ENCODE results near the gene CHPF.

The CHPF gene

GRCh38 chr2:219495531-219496122 is 48.0 kb downstream of the CHPF start:
- no peak for ATAC-seq

DNA sequence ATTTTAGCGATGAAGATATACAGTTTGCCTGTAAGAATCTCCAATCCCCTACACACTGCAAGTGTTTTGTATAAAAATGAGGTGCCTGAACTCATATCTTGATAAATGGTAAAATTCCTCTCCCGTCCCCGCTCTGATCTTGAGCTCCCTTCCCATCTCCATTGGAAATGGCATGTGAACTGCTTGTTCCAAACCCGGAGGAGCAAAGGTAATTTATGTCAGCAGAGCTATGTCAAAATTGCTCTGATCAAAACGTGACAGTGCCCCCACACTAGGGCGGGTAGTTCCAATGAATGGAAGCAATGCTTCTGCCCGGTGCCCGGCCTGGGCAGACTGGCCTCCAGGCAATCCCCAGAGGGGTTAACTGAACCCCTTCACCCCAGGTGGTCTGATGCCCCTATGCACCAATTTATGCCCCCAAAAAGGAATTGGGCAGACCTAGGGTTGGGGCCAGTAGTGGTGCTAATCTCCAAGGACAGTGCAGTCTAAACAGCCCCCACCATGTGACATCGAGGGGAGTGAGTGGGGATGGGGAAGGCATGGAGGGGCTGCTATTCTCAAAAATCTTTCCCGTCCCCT is 48.6 kb downstream of the CHPF start:
- ATAC-seq: no peak

GRCh38 chr2:219493086-219493485 is 50.5 kb downstream of the CHPF start:
- ATAC-seq: no peak

- no peak for ATAC-seq
Measured at GRCh38 chr2:219492575-219492974, 51.0 kb downstream of the CHPF start.

- ATAC-seq: no peak
Measured at GRCh38 chr2:219491278-219491963, 52.2 kb downstream of the CHPF start.

DNA sequence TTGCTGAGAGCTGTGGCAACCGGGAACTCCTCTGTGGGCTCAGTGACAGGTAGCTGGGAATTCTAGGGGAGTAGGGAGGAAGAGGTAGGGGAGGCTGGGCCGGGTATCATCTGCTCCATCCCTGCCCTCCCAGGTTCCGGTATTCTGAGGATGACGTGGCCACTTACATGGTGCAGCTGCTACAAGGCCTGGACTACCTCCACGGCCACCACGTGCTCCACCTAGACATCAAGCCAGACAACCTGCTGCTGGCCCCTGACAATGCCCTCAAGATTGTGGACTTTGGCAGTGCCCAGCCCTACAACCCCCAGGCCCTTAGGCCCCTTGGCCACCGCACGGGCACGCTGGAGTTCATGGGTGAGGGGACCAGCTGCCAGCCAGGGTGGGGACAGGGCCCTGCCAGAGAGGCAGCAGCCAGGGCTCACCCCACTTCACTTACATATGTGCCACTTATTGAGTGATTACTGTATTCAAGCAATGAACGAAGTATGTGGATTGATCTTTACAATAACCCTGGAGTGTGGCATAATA is 52.9 kb downstream of the CHPF start:
- ATAC-seq: no peak

DNA sequence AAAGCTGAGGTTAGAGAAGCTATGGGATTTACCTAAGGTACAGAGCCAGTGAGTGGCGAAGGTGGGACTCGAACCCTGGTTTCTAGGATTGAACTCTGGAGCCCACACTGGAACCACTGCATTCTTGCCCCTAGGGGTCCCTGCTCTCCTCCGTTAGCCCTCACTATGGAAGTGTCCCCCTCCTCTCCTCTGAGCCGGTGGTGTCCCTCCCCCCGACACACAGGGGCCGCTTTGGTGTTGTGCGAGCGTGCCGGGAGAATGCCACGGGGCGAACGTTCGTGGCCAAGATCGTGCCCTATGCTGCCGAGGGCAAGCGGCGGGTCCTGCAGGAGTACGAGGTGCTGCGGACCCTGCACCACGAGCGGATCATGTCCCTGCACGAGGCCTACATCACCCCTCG is 53.4 kb downstream of the CHPF start:
- no peak for ATAC-seq

DNA sequence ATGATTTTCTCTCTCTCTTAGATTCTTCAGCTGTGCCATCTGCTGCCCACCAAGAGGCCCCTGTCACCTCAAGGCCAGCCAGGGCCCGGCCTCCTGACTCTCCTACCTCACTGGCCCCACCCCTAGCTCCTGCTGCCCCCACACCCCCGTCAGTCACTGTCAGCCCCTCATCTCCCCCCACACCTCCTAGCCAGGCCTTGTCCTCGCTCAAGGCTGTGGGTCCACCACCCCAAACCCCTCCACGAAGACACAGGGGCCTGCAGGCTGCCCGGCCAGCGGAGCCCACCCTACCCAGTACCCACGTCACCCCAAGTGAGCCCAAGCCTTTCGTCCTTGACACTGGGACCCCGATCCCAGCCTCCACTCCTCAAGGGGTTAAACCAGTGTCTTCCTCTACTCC is 54.3 kb downstream of the CHPF start:
- no peak for ATAC-seq

Measured in activated CD4-positive, CD25-positive, alpha-beta regulatory T cell treated with anti-CD3 and anti-CD28 coated beads, Interleukin-2, amount 50 U/mL, for 24 hours (primary cell).